C1 segment of cervical spinal cord (tissue), 14 donors: ENCODE measurements around the gene DDX4.
"Not testable (repeated sequence)": the region's sequence is repeated elsewhere in the genome, so short reads cannot be mapped to it uniquely, and the experiment has no call there.

Experiments
- DNase-seq, 14 donors: peaks; one replicate each; lab custom pipeline; 2025; lab: John Stamatoyannopoulos, UW

Gene DDX4

GRCh38 chr5:55724281-55724680, 13.6 kb upstream of the DDX4 start:
- no peak for DNase-seq

- no peak for DNase-seq
Measured at GRCh38 chr5:55731848-55732247, 6.0 kb upstream of the DDX4 start.

GRCh38 chr5:55732585-55732984, 5.3 kb upstream of the DDX4 start:
- DNase-seq, result no peak

GRCh38 chr5:55734658-55735057, 3.2 kb upstream of the DDX4 start:
- DNase-seq, result no peak

GRCh38 chr5:55742778-55743177, 4.9 kb downstream of the DDX4 start:
- DNase-seq, result no peak

- no peak for DNase-seq
Measured at GRCh38 chr5:55747778-55748318, 10.0 kb downstream of the DDX4 start.

GRCh38 chr5:55749387-55749786, 11.5 kb downstream of the DDX4 start:
- DNase-seq, result no peak

- DNase-seq, result no peak
Measured at GRCh38 chr5:55750063-55750462, 12.2 kb downstream of the DDX4 start.

- DNase-seq, result no peak
Measured at GRCh38 chr5:55750499-55750898, 12.6 kb downstream of the DDX4 start.

- no peak for DNase-seq
Measured at GRCh38 chr5:55758231-55758630, 20.4 kb downstream of the DDX4 start.

- no peak for DNase-seq
Measured at GRCh38 chr5:55758714-55759113, 20.9 kb downstream of the DDX4 start.

GRCh38 chr5:55761721-55762120, 23.9 kb downstream of the DDX4 start:
- not testable (repeated sequence) for DNase-seq

- no peak for DNase-seq
Measured at GRCh38 chr5:55763746-55764420, 26.0 kb downstream of the DDX4 start.

GRCh38 chr5:55768279-55768678, 30.4 kb downstream of the DDX4 start:
- DNase-seq, result no peak

- DNase-seq, result no peak
Measured at GRCh38 chr5:55771175-55771655, 33.4 kb downstream of the DDX4 start.

GRCh38 chr5:55773057-55773456, 35.2 kb downstream of the DDX4 start:
- peak in 6 of 14 donors; percentile 2 to 15 (median 10) for DNase-seq

GRCh38 chr5:55777332-55777731, 39.5 kb downstream of the DDX4 start:
- no peak for DNase-seq

GRCh38 chr5:55800924-55801323, 63.1 kb downstream of the DDX4 start:
- no peak for DNase-seq

- DNase-seq, result not testable (repeated sequence)
Measured at GRCh38 chr5:55808814-55809213, 71.0 kb downstream of the DDX4 start.

GRCh38 chr5:55815939-55816338, 78.1 kb downstream of the DDX4 start:
- DNase-seq, result not testable (repeated sequence)

- no peak for DNase-seq
Measured at GRCh38 chr5:55816342-55816741, 78.5 kb downstream of the DDX4 start.

GRCh38 chr5:55817030-55817429, 79.2 kb downstream of the DDX4 start:
- DNase-seq, result no peak

- DNase-seq, result no peak
Measured at GRCh38 chr5:55820488-55820887, 82.6 kb downstream of the DDX4 start.
